ENCODE data around the gene ILRUN.
"Not testable (repeated sequence)": the region's sequence is repeated elsewhere in the genome, so short reads cannot be mapped to it uniquely, and the experiment has no call there.

The ILRUN gene

DNA sequence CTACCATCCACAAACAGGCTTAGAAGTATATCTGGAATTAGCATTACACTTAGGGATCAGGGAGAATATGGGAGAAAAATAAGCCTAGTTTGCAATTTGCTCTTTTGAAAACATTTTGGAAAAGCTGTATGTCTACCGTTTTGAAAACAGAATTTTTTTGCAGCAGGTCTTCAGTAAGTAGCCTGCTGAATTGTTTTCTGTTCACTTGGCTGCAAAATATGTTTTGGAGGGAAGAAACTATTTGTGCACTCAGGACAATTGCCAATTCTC lies 39.6 kb downstream of the ILRUN start:
- H3K27me3 ChIP-seq (replicated peaks), result no peaks in the 10 kb centered on the region
- TF ChIP-seq, protein P1, sequence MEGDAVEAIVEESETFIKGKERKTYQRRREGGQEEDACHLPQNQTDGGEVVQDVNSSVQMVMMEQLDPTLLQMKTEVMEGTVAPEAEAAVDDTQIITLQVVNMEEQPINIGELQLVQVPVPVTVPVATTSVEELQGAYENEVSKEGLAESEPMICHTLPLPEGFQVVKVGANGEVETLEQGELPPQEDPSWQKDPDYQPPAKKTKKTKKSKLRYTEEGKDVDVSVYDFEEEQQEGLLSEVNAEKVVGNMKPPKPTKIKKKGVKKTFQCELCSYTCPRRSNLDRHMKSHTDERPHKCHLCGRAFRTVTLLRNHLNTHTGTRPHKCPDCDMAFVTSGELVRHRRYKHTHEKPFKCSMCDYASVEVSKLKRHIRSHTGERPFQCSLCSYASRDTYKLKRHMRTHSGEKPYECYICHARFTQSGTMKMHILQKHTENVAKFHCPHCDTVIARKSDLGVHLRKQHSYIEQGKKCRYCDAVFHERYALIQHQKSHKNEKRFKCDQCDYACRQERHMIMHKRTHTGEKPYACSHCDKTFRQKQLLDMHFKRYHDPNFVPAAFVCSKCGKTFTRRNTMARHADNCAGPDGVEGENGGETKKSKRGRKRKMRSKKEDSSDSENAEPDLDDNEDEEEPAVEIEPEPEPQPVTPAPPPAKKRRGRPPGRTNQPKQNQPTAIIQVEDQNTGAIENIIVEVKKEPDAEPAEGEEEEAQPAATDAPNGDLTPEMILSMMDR (IDR thresholded peaks at IDR 0.05; ENCODE audit: low read depth, low read length, missing control alignments), result no peak
- in situ Hi-C loops (cut with HindIII; ENCODE audit: low pct_ligation_motif_present, low sequenced_read_pairs), result no loop called here

DNA sequence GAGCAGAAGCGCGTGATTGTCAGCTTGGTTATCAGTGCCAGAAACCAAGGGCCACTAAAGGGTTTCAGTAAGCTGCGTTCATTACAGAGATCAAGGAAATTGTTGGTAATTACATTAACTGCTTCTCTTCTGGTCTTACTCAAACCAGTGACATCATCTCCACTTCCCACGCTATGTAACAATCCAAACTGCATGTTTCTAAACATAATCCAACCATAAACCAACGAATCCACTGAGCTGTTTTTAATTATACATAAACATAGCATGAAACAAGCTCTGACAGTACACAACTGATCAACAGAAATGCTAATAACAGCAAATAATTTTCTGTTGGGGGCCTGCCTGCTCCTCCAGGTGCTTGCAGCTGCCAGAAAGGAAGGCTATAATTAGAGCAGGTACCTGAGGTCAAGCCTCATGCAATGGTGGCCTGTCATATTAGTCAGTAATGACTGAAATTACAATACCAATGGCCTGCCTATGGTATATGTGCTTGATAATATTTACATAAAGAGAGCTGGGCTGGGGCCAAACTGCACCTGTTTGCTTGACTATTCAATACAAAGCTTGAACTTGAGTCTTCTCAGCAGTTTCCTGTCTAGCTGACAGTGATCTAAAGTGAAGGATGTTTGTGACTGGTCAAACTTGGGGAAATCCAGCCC lies 40.1 kb downstream of the ILRUN start:
- peaks cover 2% of the 10 kb centered on the region for H3K36me3 ChIP-seq (replicated peaks)
- no peaks in the 10 kb centered on the region for H3K27me3 ChIP-seq (replicated peaks)
- H3K27ac ChIP-seq, result peak overlapping the region; percentile 97
- H3K4me3 ChIP-seq (ENCODE audit: low read depth, low read length), result no peak overlapping the region
- TF ChIP-seq, protein P1 (IDR thresholded peaks at IDR 0.05; ENCODE audit: low read depth, low read length, missing control alignments), result no peak
- no peak for DNase-seq
- in situ Hi-C loops (cut with HindIII; ENCODE audit: low pct_ligation_motif_present, low sequenced_read_pairs), result no loop called here

More for the DNA sequence above, 39.6 kb downstream of the ILRUN start:
- Histone ChIP-seq H3K27ac (peak overlapping the region; percentile 97), H3K4me3 (ENCODE audit: low read depth, low read length) (peak overlapping the region; percentile 44), H3K36me3 (replicated peaks) (peaks cover 2% of the 10 kb centered on the region)
- no peak for DNase-seq

DNA sequence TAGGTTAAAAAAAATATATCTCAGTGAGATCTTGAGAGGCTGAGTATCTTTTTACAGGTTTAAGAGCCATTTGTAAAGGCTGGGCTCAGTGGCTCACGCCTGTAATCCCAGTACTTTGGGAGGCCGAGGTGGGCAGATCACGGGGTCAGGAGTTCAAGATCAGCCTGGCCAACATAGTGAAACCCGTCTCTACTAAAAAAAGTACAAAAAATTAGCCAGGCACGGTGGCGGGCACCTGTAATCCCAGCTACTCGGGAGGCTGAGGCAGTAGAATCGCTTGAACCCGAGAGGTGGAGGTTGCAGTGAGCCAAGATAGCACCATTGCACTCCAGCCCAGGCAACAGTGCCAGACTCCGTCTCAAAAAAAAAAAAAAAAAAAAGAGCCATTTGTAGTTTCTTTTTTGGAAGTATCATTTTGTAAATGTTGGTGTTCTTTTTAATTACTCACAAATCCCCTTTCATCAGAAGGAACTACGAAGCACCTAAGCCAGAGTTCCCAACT lies 40.6 kb downstream of the ILRUN start:
- in situ Hi-C loops (cut with HindIII; ENCODE audit: low pct_ligation_motif_present, low sequenced_read_pairs); H3K36me3 ChIP-seq (replicated peaks); H3K27me3 ChIP-seq (replicated peaks); DNase-seq; H3K4me3 ChIP-seq (ENCODE audit: low read depth, low read length): not testable (repeated sequence)
- peak overlapping the region; percentile 97 for H3K27ac ChIP-seq

DNA sequence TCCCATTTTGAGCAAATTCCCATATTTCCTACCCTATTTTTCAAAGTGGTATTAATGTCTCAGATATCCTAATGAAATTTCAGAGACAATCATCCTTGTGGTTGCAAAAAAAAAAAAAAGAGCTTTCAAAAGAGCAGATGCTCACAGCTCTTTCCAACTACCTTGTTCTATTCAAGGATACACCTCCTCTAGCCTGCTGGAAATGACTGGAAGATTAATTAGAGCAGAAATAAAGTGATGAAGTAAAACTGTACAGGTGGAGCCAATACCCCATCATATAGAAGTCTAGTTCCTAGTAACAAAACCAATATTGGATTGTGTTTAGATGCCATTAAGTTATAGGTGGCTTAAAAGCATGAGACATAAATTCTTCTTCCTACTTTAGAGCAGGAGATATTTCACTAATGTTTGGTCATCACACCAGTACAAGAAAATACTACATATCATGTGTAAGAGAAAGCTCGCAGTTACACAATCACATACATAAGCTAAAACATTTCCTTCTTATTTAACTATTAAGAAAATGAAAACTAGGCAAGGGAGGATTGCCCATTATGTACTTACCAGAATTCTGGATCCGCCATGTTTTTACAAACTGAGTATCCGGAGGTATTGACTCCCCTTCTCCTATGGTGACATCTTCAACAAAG lies 42.4 kb downstream of the ILRUN start:
- H3K4me3 ChIP-seq (ENCODE audit: low read depth, low read length), result no peak overlapping the region
- in situ Hi-C loops (cut with HindIII; ENCODE audit: low pct_ligation_motif_present, low sequenced_read_pairs), result no loop called here
- H3K27me3 ChIP-seq (replicated peaks), result no peaks in the 10 kb centered on the region
- H3K27ac ChIP-seq, result no peak overlapping the region
- no peak for DNase-seq
- peaks cover 2% of the 10 kb centered on the region for H3K36me3 ChIP-seq (replicated peaks)
- TF ChIP-seq, protein P1 (IDR thresholded peaks at IDR 0.05; ENCODE audit: low read depth, low read length, missing control alignments), result no peak

DNA sequence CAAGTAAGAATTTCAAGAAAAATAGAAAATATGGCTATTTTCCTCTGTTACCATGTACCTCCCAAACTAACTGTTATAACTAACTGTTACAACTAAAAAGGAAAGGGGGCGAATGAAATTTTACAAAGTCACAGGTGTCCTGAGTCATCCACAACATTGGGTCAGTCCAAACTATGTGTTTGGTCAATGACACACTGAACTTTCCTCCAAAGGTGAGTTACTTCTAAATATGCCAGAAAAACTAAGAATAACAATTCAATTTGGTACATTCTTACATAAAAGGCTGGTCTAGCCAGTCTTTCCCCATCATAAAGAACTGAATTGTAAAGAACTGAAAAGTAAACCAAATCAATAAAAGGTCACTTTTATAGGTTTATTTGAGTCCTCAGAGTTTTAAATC lies 44.3 kb downstream of the ILRUN start:
- Histone ChIP-seq H3K27ac (no peak overlapping the region), H3K4me3 (ENCODE audit: low read depth, low read length) (no peak overlapping the region), H3K27me3 (replicated peaks) (no peaks in the 10 kb centered on the region), H3K36me3 (replicated peaks) (peaks cover 2% of the 10 kb centered on the region)
- in situ Hi-C loops (cut with HindIII; ENCODE audit: low pct_ligation_motif_present, low sequenced_read_pairs), result no loop called here
- TF ChIP-seq, protein P1 (IDR thresholded peaks at IDR 0.05; ENCODE audit: low read depth, low read length, missing control alignments), result no peak
- no peak for DNase-seq

DNA sequence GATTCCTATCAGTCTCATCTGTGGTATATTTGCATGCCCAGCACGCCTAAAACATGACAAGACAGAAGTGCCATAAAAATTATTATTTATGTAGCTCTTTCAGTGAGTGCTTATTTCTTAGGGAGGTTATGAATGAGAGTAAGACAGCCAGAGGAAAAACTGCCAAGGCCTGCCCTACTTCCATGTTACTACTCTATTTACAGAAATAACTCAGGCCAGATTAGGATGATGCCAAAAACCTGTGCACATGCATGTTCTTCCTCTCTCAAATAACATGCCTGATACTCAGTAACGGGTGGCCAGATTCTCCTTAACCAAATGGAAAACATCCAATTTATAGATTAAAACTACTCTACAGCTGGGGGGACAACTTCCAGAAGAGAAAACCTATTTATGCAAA lies 45.7 kb downstream of the ILRUN start:
- TF ChIP-seq, protein P1 (IDR thresholded peaks at IDR 0.05; ENCODE audit: low read depth, low read length, missing control alignments), result no peak

DNA sequence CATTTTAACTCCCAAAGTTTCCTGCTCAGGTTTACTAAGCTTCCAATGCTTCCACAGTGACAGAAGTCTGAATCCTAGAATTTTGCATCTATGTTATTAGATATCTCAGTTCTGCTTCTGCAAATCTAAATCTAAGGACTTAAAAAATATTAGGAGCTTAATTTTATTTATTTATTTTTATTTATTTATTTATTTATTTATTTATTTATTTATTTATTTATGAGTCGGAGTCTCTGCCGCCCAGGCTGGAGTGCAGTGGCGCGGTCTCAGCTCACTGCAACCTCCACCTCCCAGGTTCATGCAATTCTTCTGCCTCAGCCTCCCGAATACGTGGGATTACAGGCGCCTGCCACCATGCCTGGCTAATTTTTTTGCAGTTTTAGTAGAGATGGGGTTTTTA lies 46.3 kb downstream of the ILRUN start:
- H3K36me3 ChIP-seq (replicated peaks); DNase-seq; H3K27me3 ChIP-seq (replicated peaks); H3K4me3 ChIP-seq (ENCODE audit: low read depth, low read length); H3K27ac ChIP-seq; in situ Hi-C loops (cut with HindIII; ENCODE audit: low pct_ligation_motif_present, low sequenced_read_pairs): not testable (repeated sequence)

More for the DNA sequence above, 45.7 kb downstream of the ILRUN start:
- no peaks in the 10 kb centered on the region for H3K27me3 ChIP-seq (replicated peaks)
- no peak overlapping the region for H3K27ac ChIP-seq
- no peak overlapping the region for H3K4me3 ChIP-seq (ENCODE audit: low read depth, low read length)
- peaks cover 2% of the 10 kb centered on the region for H3K36me3 ChIP-seq (replicated peaks)
- DNase-seq, result no peak
- in situ Hi-C loops (cut with HindIII; ENCODE audit: low pct_ligation_motif_present, low sequenced_read_pairs), result no loop called here

All from brain microvascular endothelial cell (primary cell).